Colonic mucosa (tissue), 4 donors: Measurements from ENCODE around the gene TANGO2. TPM values are rescaled to one million over a fixed set of nuclear protein-coding genes. Genes with fewer than 3 reads are reported as not detected.

Source experiments
- DNase-seq: peaks from one replicate; pipeline ENCODE4 v3.0.0-alpha.2; 2020
- H3K27ac ChIP-seq: fragments of 200-600 bp; one replicate; pipeline ENCODE4 v1.8.0; 2021
- H3K27me3 ChIP-seq: fragments of 200-600 bp; one replicate; pipeline ENCODE4 v1.8.0; 2021
- H3K36me3 ChIP-seq: fragments of 200-600 bp; one replicate; pipeline ENCODE4 v1.8.0; 2021
- H3K4me1 ChIP-seq: fragments of 200-600 bp; one replicate; pipeline ENCODE4 v1.8.0; 2021; ENCODE audit warnings: mild to moderate bottlenecking
- H3K4me3 ChIP-seq: fragments of 200-600 bp; one replicate; pipeline ENCODE4 v1.8.0; 2021
- H3K9ac ChIP-seq, 2 donors: one replicate each; pipeline ENCODE4 v1.7.0; 2013; ENCODE audit warnings: control low read depth in 2 of 2, low read depth in 2 of 2, low read length in 2 of 2
- H3K9me3 ChIP-seq: fragments of 200-600 bp; one replicate; pipeline ENCODE4 v1.8.0; 2021
- CTCF ChIP-seq: fragments of 200-600 bp; IDR thresholded peaks from one replicate; pipeline ENCODE4 v1.8.0; 2022; ENCODE audit warnings: antibody characterized with exemption, mild to moderate bottlenecking
- intact Hi-C: fragments of 100-400 bp; cut with DNase I; formaldehyde crosslinking; loops from one replicate; pipeline ENCODE4 v1.14.1; 2022
- total RNA-seq, 2 donors: library from RNA; stranded (reverse); fragmentation: NEBNext Ultra II Directional in 1 of 2; extraction: Animal tissue kit (Norgen Biotek cat#: 25700) in 1 of 2; gene quantifications; one replicate each; pipeline ENCODE4 v1.2.1, GENCODE V29; 2021
- donor health status: healthy.
- donor health status: DM: no; HTN: no; CAD: no.
- donor health status: DM: no; HTN: no; CAD: no.

The TANGO2 gene
- total RNA-seq, 2 donors from 2014 or later: 22.1 to 34.1 TPM

GRCh38 chr22:19996694-19997384 is 24.1 kb upstream of the TANGO2 start:
- Histone ChIP-seq H3K9me3 (no peaks in the 10 kb centered on the region), H3K9ac (no peak overlapping the region), H3K36me3 (no peaks in the 10 kb centered on the region), H3K27ac (no peak overlapping the region), H3K27me3 (no peaks in the 10 kb centered on the region), H3K4me3 (no peak overlapping the region), H3K4me1 (no peaks in the 10 kb centered on the region)
- DNase-seq: no peak
- intact Hi-C loops: no loop called here
- TF ChIP-seq CTCF: no peak

- Histone ChIP-seq H3K9me3 (no peaks in the 10 kb centered on the region), H3K27ac (no peak overlapping the region), H3K9ac (no peak overlapping the region), H3K27me3 (no peaks in the 10 kb centered on the region), H3K36me3 (no peaks in the 10 kb centered on the region), H3K4me3 (no peak overlapping the region), H3K4me1 (no peaks in the 10 kb centered on the region)
- no peak for TF ChIP-seq CTCF
- intact Hi-C loops: no loop called here
- no peak for DNase-seq
Observed at GRCh38 chr22:19997561-19998231, 23.2 kb upstream of the TANGO2 start.

GRCh38 chr22:19998232-19998951 is 22.5 kb upstream of the TANGO2 start:
- DNase-seq: no peak
- Histone ChIP-seq H3K9ac (no peak overlapping the region), H3K4me3 (no peak overlapping the region), H3K36me3 (no peaks in the 10 kb centered on the region), H3K4me1 (no peaks in the 10 kb centered on the region), H3K27ac (no peak overlapping the region), H3K9me3 (no peaks in the 10 kb centered on the region), H3K27me3 (no peaks in the 10 kb centered on the region)
- intact Hi-C loops: no loop called here
- no peak for TF ChIP-seq CTCF

GRCh38 chr22:19998991-19999820 is 21.7 kb upstream of the TANGO2 start:
- no peak overlapping the region for H3K9ac ChIP-seq
- no peaks in the 10 kb centered on the region for H3K9me3 ChIP-seq
- no peak overlapping the region for H3K27ac ChIP-seq
- no peak overlapping the region for H3K4me3 ChIP-seq
- TF ChIP-seq CTCF: no peak
- intact Hi-C loops: no loop called here
- no peaks in the 10 kb centered on the region for H3K27me3 ChIP-seq
- no peaks in the 10 kb centered on the region for H3K36me3 ChIP-seq
- DNase-seq: no peak
- H3K4me1 ChIP-seq: no peaks in the 10 kb centered on the region
